Peyer's patch (tissue), 4 donors: Measurements from ENCODE around the gene PTGER4. TPM values are rescaled to one million over a fixed set of nuclear protein-coding genes. Genes with fewer than 3 reads are reported as not detected.

Experiments
- DNase-seq, 3 donors: peaks; one replicate each; pipeline ENCODE4 v3.0.0-alpha.2; 2017 to 2019
- H3K27ac ChIP-seq, 4 donors: fragments of 200-600 bp; sonication (generic); one replicate each; pipeline ENCODE4 v1.5.1; 2016 to 2019
- H3K27me3 ChIP-seq, 2 donors: fragments of 200-600 bp; sonication (generic); one replicate each; pipeline ENCODE4 v1.5.1; 2019
- H3K36me3 ChIP-seq, 3 donors: fragments of 200-600 bp; sonication (generic); one replicate each; pipeline ENCODE4 v1.5.1; 2016 to 2019
- H3K4me1 ChIP-seq, 4 donors: fragments of 200-600 bp; sonication (generic); one replicate each; pipeline ENCODE4 v1.5.1; 2016 to 2019
- H3K4me3 ChIP-seq, 4 donors: fragments of 200-600 bp; sonication (generic); 1 replicate in 3 of 4; 2 replicates in 1 of 4; pipeline ENCODE4 v1.5.1; 2016 to 2019; ENCODE audit warnings: mild to moderate bottlenecking in 1 of 4
- H3K9me3 ChIP-seq, 4 donors: fragments of 200-600 bp; sonication (generic); one replicate each; pipeline ENCODE4 v1.5.1; 2016 to 2019; ENCODE audit warnings: mild to moderate bottlenecking in 1 of 4
- POLR2A ChIP-seq, 2 donors: fragments of 450-650 bp; IDR thresholded peaks; one replicate each; pipeline ENCODE4 v1.5.1; 2017; ENCODE audit warnings: antibody characterized with exemption in 2 of 2, mild to moderate bottlenecking in 2 of 2, moderate library complexity in 2 of 2
- small RNA-seq, 2 donors: library from RNA; depleted of rRNA; stranded (forward); fragments of <200 nt; gene quantifications; one replicate each; pipeline ENCODE3, GENCODE V24; 2016
- total RNA-seq, 4 donors: library from RNA; depleted of rRNA; stranded (reverse); fragments of >200 nt; gene quantifications; one replicate each; pipeline ENCODE4 v1.1.0, GENCODE V29; 2016
- TF ChIP-seq, protein P1 (sequence below), 6 experiments: fragments of 450-650 bp in 4 of 6; fragments of 200-600 bp in 2 of 6; sonication (generic) in 1 of 6; IDR thresholded peaks; one replicate each; pipeline ENCODE4 v1.5.1; 2017 to 2019; ENCODE audit warnings: antibody characterized with exemption in 6 of 6, mild to moderate bottlenecking in 3 of 6, moderate library complexity in 1 of 6

PTGER4 gene
- total RNA-seq, 4 donors from 2014 or later = 47.9 to 134 (median 116) TPM

DNA sequence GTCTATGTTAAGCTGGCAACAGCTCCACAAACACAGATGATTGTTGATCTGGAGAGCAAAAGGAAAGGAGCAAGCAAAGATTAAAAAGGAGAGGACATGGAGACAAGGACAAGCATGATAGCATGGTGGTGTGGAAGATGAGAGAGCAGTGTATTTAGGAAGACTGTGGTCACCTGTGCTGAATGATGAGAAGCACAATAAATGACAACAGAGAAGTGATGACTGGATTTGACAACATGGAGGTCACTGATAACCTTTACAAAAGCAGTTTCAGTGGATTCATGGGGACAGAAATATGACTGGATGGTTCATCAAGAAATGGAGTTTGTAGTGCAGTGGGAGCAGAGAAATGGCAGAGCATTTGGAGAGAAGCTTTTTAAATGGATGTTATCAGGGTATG lies 55.9 kb downstream of the PTGER4 start:
- DNase-seq = no peak
- Histone ChIP-seq H3K36me3 (peaks cover 0 to 10% (median 0%) of the 10 kb centered on the region in 3 donors), H3K9me3 (no peaks in the 10 kb centered on the region), H3K4me1 (peaks cover 0 to 26% (median 2%) of the 10 kb centered on the region in 4 donors), H3K27ac (no peak overlapping the region), H3K27me3 (no peaks in the 10 kb centered on the region), H3K4me3 (no peak overlapping the region)
- no peak for TF ChIP-seq POLR2A (IDR thresholded peaks at IDR 0.05)
- TF ChIP-seq, protein P1, sequence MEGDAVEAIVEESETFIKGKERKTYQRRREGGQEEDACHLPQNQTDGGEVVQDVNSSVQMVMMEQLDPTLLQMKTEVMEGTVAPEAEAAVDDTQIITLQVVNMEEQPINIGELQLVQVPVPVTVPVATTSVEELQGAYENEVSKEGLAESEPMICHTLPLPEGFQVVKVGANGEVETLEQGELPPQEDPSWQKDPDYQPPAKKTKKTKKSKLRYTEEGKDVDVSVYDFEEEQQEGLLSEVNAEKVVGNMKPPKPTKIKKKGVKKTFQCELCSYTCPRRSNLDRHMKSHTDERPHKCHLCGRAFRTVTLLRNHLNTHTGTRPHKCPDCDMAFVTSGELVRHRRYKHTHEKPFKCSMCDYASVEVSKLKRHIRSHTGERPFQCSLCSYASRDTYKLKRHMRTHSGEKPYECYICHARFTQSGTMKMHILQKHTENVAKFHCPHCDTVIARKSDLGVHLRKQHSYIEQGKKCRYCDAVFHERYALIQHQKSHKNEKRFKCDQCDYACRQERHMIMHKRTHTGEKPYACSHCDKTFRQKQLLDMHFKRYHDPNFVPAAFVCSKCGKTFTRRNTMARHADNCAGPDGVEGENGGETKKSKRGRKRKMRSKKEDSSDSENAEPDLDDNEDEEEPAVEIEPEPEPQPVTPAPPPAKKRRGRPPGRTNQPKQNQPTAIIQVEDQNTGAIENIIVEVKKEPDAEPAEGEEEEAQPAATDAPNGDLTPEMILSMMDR (IDR thresholded peaks at IDR 0.05) = no peak

DNA sequence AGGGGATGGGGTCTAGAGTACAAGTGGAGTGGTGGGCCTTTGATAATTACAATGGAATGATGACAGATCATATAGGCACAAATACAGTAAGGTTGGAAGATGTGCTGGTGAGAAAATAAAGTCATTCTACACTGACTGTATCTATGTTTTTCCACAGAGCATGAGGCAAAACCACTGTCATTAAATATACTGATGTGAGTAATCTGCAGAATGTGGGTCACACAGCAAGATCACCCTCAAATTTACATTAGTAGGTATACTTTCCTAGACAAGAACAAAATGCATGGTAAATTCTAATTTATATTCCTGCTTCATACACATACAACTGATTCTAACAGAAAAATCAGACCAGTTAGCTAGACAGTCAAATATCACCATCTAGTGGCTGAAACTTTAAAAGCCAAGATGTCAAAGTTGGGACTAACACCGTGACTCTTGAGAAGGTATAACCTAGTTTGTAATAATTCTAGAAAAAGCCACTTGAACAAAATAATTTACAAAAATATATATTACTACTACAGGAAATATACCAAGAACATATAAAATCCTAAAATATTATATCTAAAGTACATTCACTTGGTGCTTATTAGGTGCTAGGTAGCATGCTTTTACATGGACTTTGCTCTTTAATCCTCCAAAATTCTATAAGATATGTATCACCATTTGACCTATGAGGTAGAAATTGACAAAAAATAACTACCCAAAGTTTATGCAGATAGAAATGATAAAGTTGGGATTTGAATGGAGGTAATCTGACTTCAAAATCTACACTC lies 56.6 kb downstream of the PTGER4 start:
- TF ChIP-seq, protein P1 (IDR thresholded peaks at IDR 0.05) = peak; percentile 20 to 90 (median 78)
- TF ChIP-seq POLR2A (IDR thresholded peaks at IDR 0.05) = no peak
- peaks cover 0 to 26% (median 2%) of the 10 kb centered on the region in 4 donors for H3K4me1 ChIP-seq
- no peak overlapping the region for H3K4me3 ChIP-seq
- no peaks in the 10 kb centered on the region for H3K27me3 ChIP-seq
- H3K9me3 ChIP-seq = no peaks in the 10 kb centered on the region
- H3K27ac ChIP-seq = no peak overlapping the region
- DNase-seq = no peak
- peaks cover 0 to 17% (median 0%) of the 10 kb centered on the region in 3 donors for H3K36me3 ChIP-seq

DNA sequence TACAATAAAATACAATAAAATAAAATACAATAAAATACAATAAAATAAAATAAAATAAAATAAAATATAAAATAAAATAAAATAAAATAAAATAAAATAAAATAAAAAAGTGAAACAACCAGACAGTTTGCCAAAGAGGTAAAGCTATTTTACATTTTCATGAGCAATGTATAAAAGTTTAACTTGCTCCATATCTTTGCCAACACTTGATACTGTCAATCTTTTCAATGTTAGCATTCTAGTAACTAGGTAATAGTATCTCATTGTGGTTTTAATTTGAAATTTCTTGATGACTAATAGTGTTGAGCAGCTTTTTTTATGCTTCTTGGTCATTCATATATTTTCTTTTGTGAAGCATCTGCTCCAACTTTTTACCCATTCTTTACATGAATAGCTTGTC lies 58.8 kb downstream of the PTGER4 start:
- Histone ChIP-seq H3K4me1 (peaks cover 0 to 25% (median 2%) of the 10 kb centered on the region in 4 donors), H3K36me3 (peaks cover 0 to 23% (median 0%) of the 10 kb centered on the region in 3 donors), H3K27ac (no peak overlapping the region), H3K27me3 (no peaks in the 10 kb centered on the region), H3K9me3 (no peaks in the 10 kb centered on the region), H3K4me3 (no peak overlapping the region)
- TF ChIP-seq, protein P1 (IDR thresholded peaks at IDR 0.05) = no peak
- TF ChIP-seq POLR2A (IDR thresholded peaks at IDR 0.05) = no peak
- no peak for DNase-seq

Small RNA genes within 50 kb of the gene (small RNA-seq; reads per million reads assigned to genes)
- 0 reads per million in 2 donors for gene RF00092

Other genes starting within 250 kb of the PTGER4 start
- 10 to 100 TPM; 11.3 to 19.0 (median 14.9) TPM for gene TTC33, start 76.0 kb downstream of the PTGER4 start, total RNA-seq
- 100 to 1,000 TPM in 2 of 4 donors, 10 to 100 TPM in 2; 82.7 to 132 (median 100) TPM for gene PRKAA1, start 118.5 kb downstream of the PTGER4 start, total RNA-seq
- 100 to 1,000 TPM in 3 of 4 donors, 10 to 100 TPM in 1; 92.6 to 258 (median 191) TPM for gene RPL37, start 155.3 kb downstream of the PTGER4 start, total RNA-seq
- 10 to 100 TPM in 1 of 4 donors, 1 to 10 TPM in 3; 4.1 to 20.6 (median 7.1) TPM for gene CARD6, start 161.5 kb downstream of the PTGER4 start, total RNA-seq
- 100 to 1,000 TPM in 1 of 4 donors, 10 to 100 TPM in 3; 42.2 to 287 (median 56.4) TPM for gene C7, start 229.6 kb downstream of the PTGER4 start, total RNA-seq